Bronchial epithelial cell (primary cell): ENCODE measurements around the gene TPM2. TPM values are rescaled to one million over a fixed set of nuclear protein-coding genes. Genes with fewer than 3 reads are reported as not detected.

ENCODE experiments used
- DNase-seq: peaks from one replicate; pipeline ENCODE4 v3.0.0-alpha.2; 2010; ENCODE audit warnings: low read depth
- FAIRE-seq: peaks from 2 replicates; lab custom pipeline; 2011; peaks lifted over from hg19 to GRCh38; lab: Jason Lieb, UNC
- H3K27me3 ChIP-seq: 2 replicates; pipeline ENCODE4 v1.5.1; 2011; ENCODE audit warnings: low read length; ENCODE audit not compliant: control insufficient read depth, insufficient read depth
- H3K36me3 ChIP-seq: 2 replicates; pipeline ENCODE4 v1.5.1; 2011; ENCODE audit warnings: low read length; ENCODE audit not compliant: control insufficient read depth, insufficient read depth
- H3K4me3 ChIP-seq: 2 replicates; pipeline ENCODE4 v1.5.1; 2011; ENCODE audit warnings: mild to moderate bottlenecking, low read depth, low read length, control low read depth
- CTCF ChIP-seq: IDR thresholded peaks from 2 replicates; pipeline ENCODE4 v1.5.1; 2011; ENCODE audit warnings: mild to moderate bottlenecking, moderate library complexity, low read length, control low read depth, inconsistent platforms; ENCODE audit not compliant: insufficient read depth, severe bottlenecking
- total RNA-seq: library from RNA; depleted of rRNA; stranded (reverse); fragments of >200 nt; gene quantifications from 2 replicates; pipeline ENCODE4 v1.2.1, GENCODE V29; 2014

The TPM2 gene
- total RNA-seq, 1 donor from 2014 or later = 57.7 TPM

DNA sequence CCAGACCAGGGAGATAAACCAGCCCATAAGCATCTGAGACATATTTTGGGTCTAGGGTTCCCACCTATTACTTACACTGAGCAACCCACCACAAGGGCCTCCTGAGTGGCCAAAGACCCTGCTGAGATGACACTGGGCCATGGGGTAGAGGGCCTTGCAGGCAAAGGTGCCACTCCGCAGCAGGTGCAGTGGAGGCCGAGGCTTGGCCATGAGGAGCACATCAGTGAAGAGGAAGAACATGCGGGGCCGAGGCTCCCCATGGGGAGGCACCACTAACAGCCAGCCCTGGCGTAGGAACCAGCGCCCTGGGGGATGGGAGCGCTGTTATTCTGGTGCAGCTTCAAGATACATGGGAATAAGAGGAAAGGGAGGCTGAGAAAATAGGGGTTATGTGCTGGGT is 27.3 kb downstream of the TPM2 start:
- TF ChIP-seq CTCF = no peak
- DNase-seq (no peak), FAIRE-seq (no peak)
- Histone ChIP-seq H3K4me3 (no peak overlapping the region), H3K36me3 (peaks cover 1% of the 10 kb centered on the region), H3K27me3 (no peaks in the 10 kb centered on the region)

DNA sequence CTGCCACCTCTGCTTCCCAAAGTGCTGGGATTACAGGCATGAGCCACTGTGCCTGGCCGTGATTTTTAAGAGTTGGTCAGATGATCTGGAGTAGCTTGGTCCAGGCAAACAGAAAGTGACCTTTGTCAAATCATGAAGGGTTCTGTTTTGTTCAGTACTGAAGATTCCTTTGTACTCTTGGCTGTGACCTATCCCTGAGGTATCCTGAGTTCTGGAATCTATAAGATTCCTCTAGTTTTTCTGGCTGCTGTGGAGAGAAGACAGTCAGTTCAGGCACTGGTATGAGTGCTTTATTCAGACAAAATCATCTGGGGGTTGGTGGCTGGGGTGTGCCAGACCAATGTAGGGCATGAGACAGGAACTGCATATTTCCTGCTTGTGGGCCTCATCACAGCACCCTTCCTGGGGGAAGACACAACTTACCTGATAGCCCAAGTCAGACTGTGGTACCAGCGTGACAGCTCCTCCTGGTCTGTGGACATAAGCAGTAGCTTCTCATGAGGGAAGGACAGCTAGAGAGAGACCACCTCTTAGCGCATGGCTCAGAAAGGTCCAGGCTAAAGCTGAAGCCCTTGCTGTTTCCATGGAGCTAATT is 27.9 kb downstream of the TPM2 start:
- no peaks in the 10 kb centered on the region for H3K27me3 ChIP-seq
- H3K4me3 ChIP-seq = no peak overlapping the region
- DNase-seq (no peak), FAIRE-seq (no peak)
- no peak for TF ChIP-seq CTCF
- H3K36me3 ChIP-seq = peaks cover 1% of the 10 kb centered on the region

GRCh38 chr9:35660966-35661415 is 28.7 kb downstream of the TPM2 start:
- Histone ChIP-seq H3K36me3 (peaks cover 1% of the 10 kb centered on the region), H3K4me3 (no peak overlapping the region), H3K27me3 (no peaks in the 10 kb centered on the region)
- TF ChIP-seq CTCF = peak; percentile 52
- FAIRE-seq (no peak), DNase-seq (peak; percentile 26)

DNA sequence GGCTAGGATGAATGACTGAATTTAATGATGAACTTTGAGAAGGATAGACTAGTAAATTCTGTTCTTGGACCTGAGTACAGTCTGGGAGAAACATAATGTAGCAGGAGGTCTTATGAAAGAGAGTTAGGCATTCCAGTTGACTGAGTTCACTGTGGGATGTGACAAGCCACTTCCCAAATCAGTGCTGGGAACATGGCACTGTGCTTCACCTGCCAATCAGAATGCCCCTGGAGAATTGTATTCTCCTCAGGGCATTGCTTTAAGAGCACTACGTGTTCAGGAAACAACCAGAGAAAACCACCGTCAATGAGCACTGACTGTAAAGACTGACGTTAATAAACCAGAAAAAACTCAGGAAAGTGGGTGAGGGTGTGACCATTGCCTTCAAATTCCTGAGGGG is 30.4 kb downstream of the TPM2 start:
- Histone ChIP-seq H3K4me3 (no peak overlapping the region), H3K36me3 (peaks cover 1% of the 10 kb centered on the region), H3K27me3 (no peaks in the 10 kb centered on the region)
- TF ChIP-seq CTCF = no peak
- DNase-seq (peak; percentile 22), FAIRE-seq (no peak)

GRCh38 chr9:35658968-35659220 is 30.8 kb downstream of the TPM2 start:
- no peak for TF ChIP-seq CTCF
- FAIRE-seq = no peak
- DNase-seq = peak; percentile 62
- H3K4me3 ChIP-seq = peak overlapping the region; percentile 64
- H3K27me3 ChIP-seq = no peaks in the 10 kb centered on the region
- H3K36me3 ChIP-seq = peaks cover 1% of the 10 kb centered on the region
